IPS DF 4.7 (cell line): ENCODE results near the gene C1GALT1.

ENCODE experiments used
- DNase-seq: peaks from one replicate; pipeline ENCODE4 v3.0.0-alpha.2; 2013; ENCODE audit warnings: low spot score; ENCODE audit errors: extremely low read depth

C1GALT1 gene

DNA sequence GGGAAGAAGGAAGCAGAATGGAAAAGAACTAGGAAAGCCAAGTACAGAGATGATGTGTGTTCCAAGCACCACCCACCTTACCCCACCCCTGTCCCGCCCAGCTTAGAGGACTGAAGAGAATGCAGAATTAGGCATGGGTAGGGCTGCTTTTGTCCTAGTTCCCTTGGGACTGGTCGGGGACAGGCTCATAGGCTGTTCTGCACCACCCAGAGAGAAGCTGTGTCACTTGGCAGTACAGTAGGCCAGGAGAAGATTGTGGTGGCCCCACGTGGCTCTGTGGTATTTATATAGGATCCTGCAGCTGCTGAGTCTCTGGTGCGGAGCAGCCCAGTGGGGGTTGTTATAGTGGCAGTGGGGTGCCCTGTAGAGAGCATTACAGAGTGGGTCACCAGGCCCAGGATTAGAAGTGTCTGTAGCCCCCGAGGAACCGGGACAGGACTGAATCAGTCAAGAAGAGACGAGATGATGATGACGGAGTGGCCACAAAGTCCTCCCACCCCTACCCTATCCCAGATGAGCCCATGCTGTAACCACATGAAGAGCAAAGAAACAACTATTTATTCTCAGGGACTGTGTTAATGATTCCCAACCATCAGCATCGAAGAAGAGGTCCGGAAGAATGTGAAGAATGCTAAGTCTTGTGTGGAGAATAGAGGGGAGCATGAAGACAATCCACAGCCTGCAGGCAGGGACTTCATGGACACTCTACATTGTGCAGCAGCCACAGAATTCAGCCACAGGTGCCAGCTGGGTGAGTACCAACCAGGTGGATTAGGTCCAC lies 88.9 kb downstream of the C1GALT1 start:
- no peak for DNase-seq

DNA sequence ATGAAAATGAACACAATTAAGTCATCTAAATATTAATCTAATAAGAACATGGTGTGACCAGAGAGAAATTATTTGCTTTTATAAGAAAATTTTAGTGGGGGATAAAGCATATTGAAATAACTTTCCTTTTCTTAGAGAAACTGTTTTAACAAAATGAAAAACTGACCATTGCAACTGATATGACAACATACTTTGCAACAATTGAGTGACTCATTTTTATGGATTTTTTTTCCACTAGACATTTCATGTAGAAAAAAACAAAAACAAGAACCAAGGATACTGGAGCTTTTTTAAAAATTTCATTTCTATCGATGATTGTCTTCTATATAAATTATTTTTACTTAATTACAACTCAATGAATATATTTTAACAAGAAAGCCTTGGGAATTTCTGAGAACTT lies 90.0 kb downstream of the C1GALT1 start:
- no peak for DNase-seq

DNA sequence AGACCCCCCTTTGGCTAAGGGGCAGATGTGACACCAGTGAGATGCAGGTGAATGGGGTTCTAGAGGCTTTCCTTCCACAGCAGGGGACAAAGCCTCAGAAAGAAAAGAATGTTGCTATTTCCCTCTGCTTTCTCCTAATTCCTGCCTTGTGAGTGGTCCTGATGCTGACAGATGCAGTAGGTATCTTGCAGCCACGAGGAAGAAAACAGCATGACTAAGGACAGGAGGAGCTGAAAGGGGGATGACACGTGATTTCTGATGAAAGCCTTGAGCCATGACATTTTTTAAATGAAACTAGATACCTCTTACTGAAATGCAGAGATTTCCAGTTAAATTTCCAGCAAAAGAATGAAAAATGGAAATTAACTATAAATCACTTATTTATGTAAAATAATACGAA lies 92.4 kb downstream of the C1GALT1 start:
- DNase-seq = no peak

DNA sequence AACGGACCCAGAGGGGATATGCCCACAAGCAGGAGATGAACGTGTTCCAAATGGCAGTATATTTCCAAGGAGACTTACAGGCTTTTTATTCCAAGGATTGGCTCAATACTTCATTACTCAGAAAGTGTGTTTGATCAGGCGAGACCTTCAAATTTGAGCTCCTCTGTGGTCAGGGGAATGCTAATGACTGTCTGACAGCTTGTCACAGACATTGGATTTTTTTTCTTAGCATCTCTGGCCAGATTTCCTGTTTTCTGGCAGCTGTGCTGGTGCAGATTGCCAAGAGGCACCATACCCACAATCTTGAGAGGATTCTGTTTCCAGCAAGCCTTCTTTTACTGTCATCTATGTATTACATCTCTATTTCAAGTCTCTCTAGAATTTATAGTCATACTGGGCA lies 93.8 kb downstream of the C1GALT1 start:
- no peak for DNase-seq

DNA sequence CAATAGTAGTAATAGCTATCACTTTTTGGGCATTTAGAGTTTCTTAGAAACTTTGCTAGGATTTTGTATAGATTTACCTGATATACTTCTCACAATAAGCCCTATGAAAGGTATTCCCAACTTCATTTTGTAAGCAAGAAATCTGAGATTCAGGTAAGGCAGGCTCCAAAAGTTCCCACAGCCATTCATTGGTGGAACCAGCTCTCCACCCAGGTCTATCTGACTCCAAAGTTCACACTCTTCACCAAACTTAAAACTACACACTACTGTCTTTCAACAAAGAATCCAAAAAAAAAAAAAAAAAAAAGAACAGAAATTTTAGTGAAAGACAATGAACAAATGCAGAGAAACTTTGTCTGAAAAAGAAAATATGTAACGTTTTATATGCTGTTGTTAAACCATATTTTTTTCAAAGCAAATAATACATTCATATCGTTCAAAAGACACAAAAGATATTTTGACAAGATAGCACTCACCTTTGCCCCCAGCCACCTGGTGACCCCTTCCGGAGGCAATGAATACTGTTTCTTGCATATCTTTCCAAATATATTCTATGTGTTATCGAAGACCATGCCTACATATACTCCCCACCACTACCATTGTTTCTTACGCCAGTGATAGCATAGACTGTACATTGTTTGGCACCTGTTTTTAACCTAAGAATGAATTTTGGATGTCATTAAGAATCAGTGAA lies 108.2 kb downstream of the C1GALT1 start:
- no peak for DNase-seq

DNA sequence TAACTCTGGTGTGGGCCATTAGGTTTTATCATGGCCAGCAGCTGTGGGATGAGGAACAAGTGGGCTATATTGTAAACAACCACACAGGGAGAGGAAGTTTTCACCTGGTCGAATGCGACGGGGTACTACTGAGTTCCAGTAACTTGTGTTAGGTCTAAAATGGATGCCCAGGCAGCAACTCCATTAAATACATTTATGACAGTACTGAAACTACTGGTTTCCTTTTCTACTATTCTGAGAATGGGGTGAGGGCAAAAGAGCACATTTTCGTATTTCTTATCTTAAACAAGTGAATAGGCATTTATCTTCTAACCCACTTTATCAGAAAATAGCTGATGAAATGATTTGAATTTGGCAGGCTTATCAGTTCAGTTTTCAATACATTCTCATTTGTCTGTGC lies 109.7 kb downstream of the C1GALT1 start:
- DNase-seq = no peak

DNA sequence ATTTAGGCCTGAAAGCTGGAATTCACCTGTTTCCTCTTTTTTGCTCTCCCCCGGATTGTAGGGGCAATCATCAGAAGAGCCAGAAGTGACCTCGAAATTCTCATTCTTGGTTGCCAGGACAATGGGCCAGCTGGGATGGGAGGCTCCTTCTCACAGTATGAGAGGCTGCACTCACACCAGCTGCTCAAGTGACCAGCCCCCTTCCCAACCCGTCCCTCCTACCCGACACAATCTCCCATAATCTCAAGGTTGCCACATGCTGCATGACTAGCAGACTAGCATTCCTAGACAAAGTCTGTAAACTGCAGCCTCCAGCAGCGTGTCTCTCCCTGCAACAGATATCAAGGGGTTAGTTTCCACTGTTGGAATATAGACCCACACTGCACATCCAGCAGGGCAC lies 110.3 kb downstream of the C1GALT1 start:
- no peak for DNase-seq

DNA sequence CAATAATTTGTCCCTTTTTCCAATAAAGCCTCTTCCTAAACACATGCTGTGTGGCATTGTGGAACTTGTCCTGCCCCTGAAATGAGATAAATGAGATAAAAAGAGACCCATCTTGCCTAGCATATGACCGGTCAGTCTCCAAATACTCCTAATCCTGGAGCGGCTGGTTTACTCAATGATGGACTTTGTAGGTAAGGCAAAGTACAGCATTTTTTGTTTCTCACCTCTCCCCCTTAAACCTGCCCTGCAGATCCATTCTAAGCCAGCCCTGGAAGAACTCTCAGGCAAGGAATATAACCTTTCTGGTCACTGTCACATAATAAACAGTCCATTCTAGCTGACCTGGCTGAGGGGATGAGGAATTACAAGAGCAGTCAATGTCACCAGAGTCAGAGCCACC lies 110.7 kb downstream of the C1GALT1 start:
- no peak for DNase-seq

DNA sequence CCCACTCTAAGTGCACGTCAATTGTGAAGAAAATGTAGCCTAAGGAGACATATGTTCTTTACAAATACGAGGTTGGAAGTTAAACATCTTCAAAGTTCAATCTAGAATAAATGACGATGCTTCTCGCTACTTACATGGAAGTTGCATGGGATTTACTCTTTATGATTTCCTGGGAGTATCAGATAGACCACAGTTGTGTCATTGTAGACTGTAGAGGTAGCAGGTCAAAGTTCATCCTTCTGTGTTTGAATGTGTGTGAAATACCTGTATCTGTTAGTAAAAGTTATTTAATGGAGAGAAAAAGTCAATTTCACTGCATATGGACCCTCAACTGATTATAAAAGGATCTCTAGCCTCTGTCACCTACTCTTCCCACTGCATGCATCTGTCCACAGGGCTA lies 112.6 kb downstream of the C1GALT1 start:
- no peak for DNase-seq
